HepG2 (cell line): ENCODE measurements around the gene SGPP1. TPM values are rescaled to one million over a fixed set of nuclear protein-coding genes. Genes with fewer than 3 reads are reported as not detected.

Experiments
- AHR ChIP-seq: IDR thresholded peaks from 2 replicates; pipeline ENCODE4 v1.6.1; 2018; ENCODE audit warnings: missing genetic modification reagents, missing compliant biosample characterization
- CBX5 ChIP-seq: sonication (generic); formaldehyde crosslinking; IDR thresholded peaks from 2 replicates; pipeline ENCODE4 v1.4.0; 2020; ENCODE audit warnings: missing genetic modification reagents, borderline replicate concordance
- CHD4 ChIP-seq: fragments of 200-600 bp; sonication (generic); IDR thresholded peaks from 2 replicates; pipeline ENCODE4 v1.7.0; 2017; ENCODE audit warnings: mild to moderate bottlenecking, low read length, borderline replicate concordance
- HDAC1 ChIP-seq: sonication (generic); formaldehyde crosslinking; IDR thresholded peaks from 2 replicates; pipeline ENCODE4 v1.5.1; 2020; ENCODE audit warnings: mild to moderate bottlenecking, missing genetic modification reagents
- NR1H2 ChIP-seq: sonication (generic); formaldehyde crosslinking; IDR thresholded peaks from 2 replicates; pipeline ENCODE4 v1.8.1; 2022; ENCODE audit warnings: low read depth, missing genetic modification reagents, borderline replicate concordance
- PCBP1 ChIP-seq: fragments of 200-400 bp; formaldehyde crosslinking; IDR thresholded peaks from 2 replicates; pipeline ENCODE4 v1.6.1; 2017; ENCODE audit warnings: mild to moderate bottlenecking, low read depth, low read length, borderline replicate concordance
- PHB2 ChIP-seq: fragments of 450-650 bp; IDR thresholded peaks from 2 replicates; pipeline ENCODE4 v1.6.1; 2018; ENCODE audit not compliant: partially characterized antibody
- RFX1 ChIP-seq: fragments of 450-650 bp; IDR thresholded peaks from 2 replicates; pipeline ENCODE4 v1.6.1; 2017
- TBX2 ChIP-seq: sonication (generic); formaldehyde crosslinking; IDR thresholded peaks from 2 replicates; pipeline ENCODE4 v1.5.0; 2020; ENCODE audit warnings: missing genetic modification reagents, mild to moderate bottlenecking, borderline replicate concordance
- ZNF121 ChIP-seq: sonication (generic); formaldehyde crosslinking; IDR thresholded peaks from 2 replicates; pipeline ENCODE4 v1.5.0; 2020; ENCODE audit warnings: mild to moderate bottlenecking, missing genetic modification reagents
- ZNF337 ChIP-seq: sonication (generic); formaldehyde crosslinking; IDR thresholded peaks from 2 replicates; pipeline ENCODE4 v1.5.1; 2020; ENCODE audit warnings: missing genetic modification reagents, low read depth, mild to moderate bottlenecking, borderline replicate concordance
- ZNF746 ChIP-seq: sonication (generic); formaldehyde crosslinking; IDR thresholded peaks from 2 replicates; pipeline ENCODE4 v1.8.0; 2022; ENCODE audit warnings: mild to moderate bottlenecking, missing genetic modification reagents
- ZNF768 ChIP-seq: sonication (generic); formaldehyde crosslinking; IDR thresholded peaks from 2 replicates; pipeline ENCODE4 v1.4.0; 2020; ENCODE audit warnings: missing genetic modification reagents
- ZNF841 ChIP-seq: sonication (generic); formaldehyde crosslinking; IDR thresholded peaks from 2 replicates; pipeline ENCODE4 v1.8.1; 2023; ENCODE audit warnings: missing genetic modification reagents, borderline replicate concordance
- polyA plus RNA-seq, 8 experiments: library from polyadenylated mRNA; depleted of rRNA in 3 of 8; stranded (reverse) in 7 of 8; unstranded in 1 of 8; fragments of >200 nt; fragmentation: Illumina TruSeq in 4 of 8; extraction: Trizol in 4 of 8; gene quantifications; 2 replicates each; pipeline versions ENCODE4 v1.2.1 to v1.2.3, GENCODE V29; 2011 to 2016; ENCODE audit warnings: low read depth in 4 of 8, missing spikeins in 1 of 8, mixed read lengths in 1 of 8; ENCODE audit not compliant: insufficient read depth in 1 of 8
- total RNA-seq, 5 experiments: library from RNA; depleted of rRNA; stranded (reverse); fragments of >200 nt; fragmentation: Illumina TruSeq; extraction: Trizol; gene quantifications; 2 replicates each; pipeline ENCODE4 v1.2.3, GENCODE V29; 2016; ENCODE audit warnings: low read depth in 1 of 5
- TF ChIP-seq, protein P1 (sequence below): sonication (generic); formaldehyde crosslinking; IDR thresholded peaks from 2 replicates; pipeline ENCODE4 v1.4.0; 2020; ENCODE audit warnings: missing genetic modification reagents, borderline replicate concordance
- TF ChIP-seq, protein P2 (sequence below): sonication (generic); formaldehyde crosslinking; IDR thresholded peaks from 2 replicates; pipeline ENCODE4 v1.5.0; 2020; ENCODE audit warnings: mild to moderate bottlenecking, missing genetic modification reagents
- TF ChIP-seq, protein P3 (sequence below): sonication (generic); formaldehyde crosslinking; IDR thresholded peaks from 2 replicates; pipeline ENCODE4 v1.8.0; 2022; ENCODE audit warnings: missing genetic modification reagents, mild to moderate bottlenecking, borderline replicate concordance
- TF ChIP-seq, protein P4 (sequence below), 2 experiments: fragments of 450-650 bp in 1 of 2; sonication (generic) in 1 of 2; formaldehyde crosslinking; IDR thresholded peaks; 2 replicates each; pipeline versions ENCODE4 v1.5.0 to v1.8.0; 2020 to 2022; ENCODE audit warnings: mild to moderate bottlenecking in 1 of 2, missing genetic modification reagents in 1 of 2

SGPP1 gene
- total and polyA plus RNA-seq, 2 of the 13 experiments (the other 11 are each of a cell fraction or from before 2014, with no cell fraction given), result 6.4 to 6.8 TPM

DNA sequence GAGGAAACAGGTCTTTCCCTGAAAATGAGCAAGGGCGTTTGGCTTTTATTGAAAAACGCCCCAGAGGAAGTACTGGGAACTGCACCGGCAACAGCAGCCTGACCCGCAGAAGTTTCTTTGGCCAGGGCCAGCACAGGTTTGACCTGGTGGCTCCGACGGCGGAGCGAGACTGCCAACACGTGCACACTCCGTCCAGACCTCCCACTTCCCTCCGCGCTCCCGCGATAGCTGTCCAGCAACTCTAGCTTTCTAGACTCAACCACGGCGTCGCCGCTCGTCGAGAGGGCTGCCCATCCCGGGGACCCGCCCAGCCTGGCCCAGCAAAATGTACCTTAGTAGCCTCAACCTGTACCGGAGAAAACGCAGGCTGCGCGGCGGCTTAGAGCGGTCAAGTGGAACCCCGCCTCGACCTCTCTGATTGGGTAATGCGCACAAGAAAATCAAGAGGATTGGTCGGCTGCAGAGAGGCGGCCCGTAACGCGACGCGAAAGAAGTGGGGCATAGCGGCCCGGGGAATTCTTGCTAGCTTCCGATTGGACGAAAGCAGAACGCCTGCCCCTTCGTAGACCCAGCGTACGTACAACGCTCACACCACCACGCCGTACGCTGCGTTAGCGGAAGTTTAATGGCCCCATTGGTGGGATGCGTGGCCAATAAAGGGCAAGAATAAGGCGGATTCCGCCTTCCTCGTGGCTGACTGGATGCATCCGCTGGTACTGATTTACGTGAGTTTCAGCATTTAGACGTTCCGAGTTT is 86.2 kb downstream of the SGPP1 start, which contains the start of gene WDR89 (continued):
- peak; percentile 83 for TF ChIP-seq ZNF121 (CRISPR knock-in tag)
- no peak for TF ChIP-seq CHD4
- TF ChIP-seq ZNF337 (CRISPR knock-in tag), result peak; percentile 88; the same call in 1 of the 2 replicates
- TF ChIP-seq HDAC1 (CRISPR knock-in tag), result peak; percentile 88
- TF ChIP-seq ZNF841 (CRISPR knock-in tag), result no peak
- no peak for TF ChIP-seq RFX1
- 0 out of 2 replicates have a peak, but pooled peaks have one; percentile 67 for TF ChIP-seq NR1H2
- TF ChIP-seq ZNF746 (CRISPR knock-in tag), result peak; percentile 60; the same call in 1 of the 2 replicates
- peak; percentile 83 for TF ChIP-seq CBX5 (CRISPR knock-in tag)
- TF ChIP-seq PHB2, result no peak
- TF ChIP-seq, protein P1, sequence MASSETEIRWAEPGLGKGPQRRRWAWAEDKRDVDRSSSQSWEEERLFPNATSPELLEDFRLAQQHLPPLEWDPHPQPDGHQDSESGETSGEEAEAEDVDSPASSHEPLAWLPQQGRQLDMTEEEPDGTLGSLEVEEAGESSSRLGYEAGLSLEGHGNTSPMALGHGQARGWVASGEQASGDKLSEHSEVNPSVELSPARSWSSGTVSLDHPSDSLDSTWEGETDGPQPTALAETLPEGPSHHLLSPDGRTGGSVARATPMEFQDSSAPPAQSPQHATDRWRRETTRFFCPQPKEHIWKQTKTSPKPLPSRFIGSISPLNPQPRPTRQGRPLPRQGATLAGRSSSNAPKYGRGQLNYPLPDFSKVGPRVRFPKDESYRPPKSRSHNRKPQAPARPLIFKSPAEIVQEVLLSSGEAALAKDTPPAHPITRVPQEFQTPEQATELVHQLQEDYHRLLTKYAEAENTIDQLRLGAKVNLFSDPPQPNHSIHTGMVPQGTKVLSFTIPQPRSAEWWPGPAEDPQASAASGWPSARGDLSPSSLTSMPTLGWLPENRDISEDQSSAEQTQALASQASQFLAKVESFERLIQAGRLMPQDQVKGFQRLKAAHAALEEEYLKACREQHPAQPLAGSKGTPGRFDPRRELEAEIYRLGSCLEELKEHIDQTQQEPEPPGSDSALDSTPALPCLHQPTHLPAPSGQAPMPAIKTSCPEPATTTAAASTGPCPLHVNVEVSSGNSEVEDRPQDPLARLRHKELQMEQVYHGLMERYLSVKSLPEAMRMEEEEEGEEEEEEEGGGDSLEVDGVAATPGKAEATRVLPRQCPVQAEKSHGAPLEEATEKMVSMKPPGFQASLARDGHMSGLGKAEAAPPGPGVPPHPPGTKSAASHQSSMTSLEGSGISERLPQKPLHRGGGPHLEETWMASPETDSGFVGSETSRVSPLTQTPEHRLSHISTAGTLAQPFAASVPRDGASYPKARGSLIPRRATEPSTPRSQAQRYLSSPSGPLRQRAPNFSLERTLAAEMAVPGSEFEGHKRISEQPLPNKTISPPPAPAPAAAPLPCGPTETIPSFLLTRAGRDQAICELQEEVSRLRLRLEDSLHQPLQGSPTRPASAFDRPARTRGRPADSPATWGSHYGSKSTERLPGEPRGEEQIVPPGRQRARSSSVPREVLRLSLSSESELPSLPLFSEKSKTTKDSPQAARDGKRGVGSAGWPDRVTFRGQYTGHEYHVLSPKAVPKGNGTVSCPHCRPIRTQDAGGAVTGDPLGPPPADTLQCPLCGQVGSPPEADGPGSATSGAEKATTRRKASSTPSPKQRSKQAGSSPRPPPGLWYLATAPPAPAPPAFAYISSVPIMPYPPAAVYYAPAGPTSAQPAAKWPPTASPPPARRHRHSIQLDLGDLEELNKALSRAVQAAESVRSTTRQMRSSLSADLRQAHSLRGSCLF (CRISPR knock-in tag), result 0 out of 2 replicates have a peak, but pooled peaks have one; percentile 56
- TF ChIP-seq AHR, result peak; percentile 92
- TF ChIP-seq PCBP1, result 0 out of 2 replicates have a peak, but pooled peaks have one; percentile 51
- TF ChIP-seq, protein P2, sequence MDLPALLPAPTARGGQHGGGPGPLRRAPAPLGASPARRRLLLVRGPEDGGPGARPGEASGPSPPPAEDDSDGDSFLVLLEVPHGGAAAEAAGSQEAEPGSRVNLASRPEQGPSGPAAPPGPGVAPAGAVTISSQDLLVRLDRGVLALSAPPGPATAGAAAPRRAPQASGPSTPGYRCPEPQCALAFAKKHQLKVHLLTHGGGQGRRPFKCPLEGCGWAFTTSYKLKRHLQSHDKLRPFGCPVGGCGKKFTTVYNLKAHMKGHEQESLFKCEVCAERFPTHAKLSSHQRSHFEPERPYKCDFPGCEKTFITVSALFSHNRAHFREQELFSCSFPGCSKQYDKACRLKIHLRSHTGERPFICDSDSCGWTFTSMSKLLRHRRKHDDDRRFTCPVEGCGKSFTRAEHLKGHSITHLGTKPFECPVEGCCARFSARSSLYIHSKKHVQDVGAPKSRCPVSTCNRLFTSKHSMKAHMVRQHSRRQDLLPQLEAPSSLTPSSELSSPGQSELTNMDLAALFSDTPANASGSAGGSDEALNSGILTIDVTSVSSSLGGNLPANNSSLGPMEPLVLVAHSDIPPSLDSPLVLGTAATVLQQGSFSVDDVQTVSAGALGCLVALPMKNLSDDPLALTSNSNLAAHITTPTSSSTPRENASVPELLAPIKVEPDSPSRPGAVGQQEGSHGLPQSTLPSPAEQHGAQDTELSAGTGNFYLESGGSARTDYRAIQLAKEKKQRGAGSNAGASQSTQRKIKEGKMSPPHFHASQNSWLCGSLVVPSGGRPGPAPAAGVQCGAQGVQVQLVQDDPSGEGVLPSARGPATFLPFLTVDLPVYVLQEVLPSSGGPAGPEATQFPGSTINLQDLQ, result peak; percentile 71; the same call in 1 of the 2 replicates
- TF ChIP-seq TBX2 (CRISPR knock-in tag), result peak; percentile 94
- TF ChIP-seq, protein P3, sequence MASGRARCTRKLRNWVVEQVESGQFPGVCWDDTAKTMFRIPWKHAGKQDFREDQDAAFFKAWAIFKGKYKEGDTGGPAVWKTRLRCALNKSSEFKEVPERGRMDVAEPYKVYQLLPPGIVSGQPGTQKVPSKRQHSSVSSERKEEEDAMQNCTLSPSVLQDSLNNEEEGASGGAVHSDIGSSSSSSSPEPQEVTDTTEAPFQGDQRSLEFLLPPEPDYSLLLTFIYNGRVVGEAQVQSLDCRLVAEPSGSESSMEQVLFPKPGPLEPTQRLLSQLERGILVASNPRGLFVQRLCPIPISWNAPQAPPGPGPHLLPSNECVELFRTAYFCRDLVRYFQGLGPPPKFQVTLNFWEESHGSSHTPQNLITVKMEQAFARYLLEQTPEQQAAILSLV, result peak; percentile 88; the same call in 1 of the 2 replicates
- TF ChIP-seq, protein P4, sequence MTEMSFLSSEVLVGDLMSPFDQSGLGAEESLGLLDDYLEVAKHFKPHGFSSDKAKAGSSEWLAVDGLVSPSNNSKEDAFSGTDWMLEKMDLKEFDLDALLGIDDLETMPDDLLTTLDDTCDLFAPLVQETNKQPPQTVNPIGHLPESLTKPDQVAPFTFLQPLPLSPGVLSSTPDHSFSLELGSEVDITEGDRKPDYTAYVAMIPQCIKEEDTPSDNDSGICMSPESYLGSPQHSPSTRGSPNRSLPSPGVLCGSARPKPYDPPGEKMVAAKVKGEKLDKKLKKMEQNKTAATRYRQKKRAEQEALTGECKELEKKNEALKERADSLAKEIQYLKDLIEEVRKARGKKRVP (CRISPR knock-in tag; IDR thresholded peaks at IDR 0.05), result peak in 1 of 2 experiments; percentile 48; a peak in 2 of 4 replicates
- TF ChIP-seq ZNF768 (CRISPR knock-in tag), result peak; percentile 84; the same call in 1 of the 2 replicates
